Body of pancreas (tissue), 4 donors: Measurements from ENCODE around the gene LRRC3B. TPM values are rescaled to one million over a fixed set of nuclear protein-coding genes. Genes with fewer than 3 reads are reported as not detected.
A peak's percentile ranks its signal among the peaks of the same experiment; 100 is the strongest.

Experiments used
- ATAC-seq: fragments of 150-250 bp; one replicate; pipeline ENCODE4 v1.9.1; 2016
- DNase-seq, 4 donors: peaks; one replicate each; pipeline ENCODE4 v3.0.0-alpha.2; 2019
- H3K27ac ChIP-seq, 4 donors: fragments of 200-600 bp; sonication (generic); 1 replicate in 3 of 4; 2 replicates in 1 of 4; pipeline versions ENCODE4 v1.5.1 to v1.6.1; 2016 to 2019; ENCODE audit warnings: mild to moderate bottlenecking in 1 of 4, mixed read lengths in 1 of 4, moderate library complexity in 1 of 4
- H3K27me3 ChIP-seq, 2 donors: fragments of 200-600 bp; sonication (generic); one replicate each; pipeline ENCODE4 v1.6.0; 2016; ENCODE audit warnings: mild to moderate bottlenecking in 1 of 2
- H3K36me3 ChIP-seq, 2 donors: fragments of 200-600 bp; sonication (generic); replicated peaks in 1 of 2; 2 replicates each; pipeline ENCODE4 v1.5.1; 2016; ENCODE audit warnings: low read depth in 2 of 2; ENCODE audit not compliant: insufficient read depth in 1 of 2
- H3K4me1 ChIP-seq: fragments of 200-600 bp; sonication (generic); one replicate; pipeline ENCODE4 v1.6.0; 2016
- H3K4me3 ChIP-seq, 2 donors: fragments of 200-600 bp; sonication (generic); 1 replicate in 1 of 2; 2 replicates in 1 of 2; pipeline ENCODE4 v1.5.1; 2016 to 2019
- H3K9me3 ChIP-seq, 3 donors: fragments of 200-600 bp; sonication (generic); 1 replicate in 2 of 3; 2 replicates in 1 of 3; pipeline ENCODE4 v1.5.1; 2016
- CTCF ChIP-seq, 7 experiments: fragments of 450-650 bp in 4 of 7; fragments of 200-600 bp in 3 of 7; sonication (generic) in 3 of 7; IDR thresholded peaks; one replicate each; pipeline ENCODE4 v1.5.1; 2016 to 2019; ENCODE audit warnings: antibody characterized with exemption in 7 of 7
- POLR2A ChIP-seq, 3 donors: fragments of 450-650 bp; IDR thresholded peaks; one replicate each; pipeline ENCODE4 v1.6.1; 2016; ENCODE audit warnings: antibody characterized with exemption in 3 of 3, mild to moderate bottlenecking in 2 of 3
- WGBS, 2 donors: methylation state at CpG; one replicate each; pipeline ENCODE4 v1.1.5; 2017; 5-methylcytosine and 5-hydroxymethylcytosine counted together
- intact Hi-C: fragments of 100-400 bp; cut with DNase I; formaldehyde crosslinking; loops from one replicate; pipeline ENCODE4 v1.15.1; 2023
- total RNA-seq, 2 donors: library from RNA; depleted of rRNA; stranded (reverse); fragments of >200 nt; gene quantifications; one replicate each; pipeline ENCODE4 v1.1.0, GENCODE V29; 2016

LRRC3B gene
- total RNA-seq, 2 donors from 2014 or later: not detected

- H3K36me3 ChIP-seq: no peaks in the 10 kb centered on the region
- no peak for ATAC-seq
- TF ChIP-seq POLR2A (IDR thresholded peaks at IDR 0.05) (no peak), CTCF (IDR thresholded peaks at IDR 0.05) (no peak)
- H3K27me3 ChIP-seq: no peaks in the 10 kb centered on the region
- H3K9me3 ChIP-seq: no peaks in the 10 kb centered on the region
- no peak overlapping the region for H3K4me3 ChIP-seq
- intact Hi-C loops: no loop called here
- H3K4me1 ChIP-seq: peaks cover 10% of the 10 kb centered on the region
- H3K27ac ChIP-seq: no peak overlapping the region
- 16 to 25% methylated on average over 1 of the region's 1 CpG for WGBS, 2 donors
- DNase-seq: peak in 1 of 4 donors; percentile 10
These were observed 95.7 kb downstream of the LRRC3B start for GRCh38 chr3:26718315-26718714.

GRCh38 chr3:26719134-26719533 lies 96.6 kb downstream of the LRRC3B start:
- Histone ChIP-seq H3K27me3 (no peaks in the 10 kb centered on the region), H3K4me3 (no peak overlapping the region), H3K36me3 (no peaks in the 10 kb centered on the region), H3K27ac (no peak overlapping the region), H3K9me3 (no peaks in the 10 kb centered on the region), H3K4me1 (peaks cover 10% of the 10 kb centered on the region)
- TF ChIP-seq POLR2A (IDR thresholded peaks at IDR 0.05) (no peak), CTCF (IDR thresholded peaks at IDR 0.05) (no peak)
- intact Hi-C loops: no loop called here
- no peak for DNase-seq
- 70 to 97% methylated on average over 4 of the region's 4 CpGs for WGBS, 2 donors
- ATAC-seq: no peak

- no peaks in the 10 kb centered on the region for H3K27me3 ChIP-seq
- H3K27ac ChIP-seq: no peak overlapping the region
- H3K9me3 ChIP-seq: no peaks in the 10 kb centered on the region
- 86 to 95% methylated on average over 2 of the region's 2 CpGs for WGBS, 2 donors
- H3K36me3 ChIP-seq: no peaks in the 10 kb centered on the region
- no peak overlapping the region for H3K4me3 ChIP-seq
- H3K4me1 ChIP-seq: peaks cover 10% of the 10 kb centered on the region
- intact Hi-C loops: no loop called here
- no peak for ATAC-seq
- TF ChIP-seq POLR2A (IDR thresholded peaks at IDR 0.05): no peak
- TF ChIP-seq CTCF (IDR thresholded peaks at IDR 0.05): no peak
- DNase-seq: no peak
These were observed 98.5 kb downstream of the LRRC3B start for GRCh38 chr3:26721047-26721446.

- ATAC-seq (no peak), DNase-seq (no peak)
- Histone ChIP-seq H3K36me3 (no peaks in the 10 kb centered on the region), H3K27me3 (no peaks in the 10 kb centered on the region), H3K27ac (no peak overlapping the region), H3K4me1 (no peaks in the 10 kb centered on the region), H3K9me3 (no peaks in the 10 kb centered on the region), H3K4me3 (no peak overlapping the region)
- intact Hi-C loops: no loop called here
- TF ChIP-seq POLR2A (IDR thresholded peaks at IDR 0.05): no peak
- no peak for TF ChIP-seq CTCF (IDR thresholded peaks at IDR 0.05)
- 83 to 87% methylated on average over 1 of the region's 1 CpG for WGBS, 2 donors
These were observed 109.3 kb downstream of the LRRC3B start for GRCh38 chr3:26731843-26732242.

- Histone ChIP-seq H3K27ac (no peak overlapping the region), H3K27me3 (no peaks in the 10 kb centered on the region), H3K36me3 (no peaks in the 10 kb centered on the region), H3K4me3 (no peak overlapping the region), H3K4me1 (no peaks in the 10 kb centered on the region), H3K9me3 (no peaks in the 10 kb centered on the region)
- intact Hi-C loops: no loop called here
- DNase-seq (no peak), ATAC-seq (no peak)
- TF ChIP-seq CTCF (IDR thresholded peaks at IDR 0.05) (no peak), POLR2A (IDR thresholded peaks at IDR 0.05) (no peak)
- 80 to 82% methylated on average over 2 of the region's 2 CpGs for WGBS, 2 donors
These were observed 127.7 kb downstream of the LRRC3B start for GRCh38 chr3:26750263-26750662.
